KMS-11 (cell line): ENCODE data around the gene DISC1.

Experiments
- H2AFZ ChIP-seq: fragments of 200-600 bp; sonication (generic); 2 replicates; pipeline ENCODE4 v1.6.1; 2016; ENCODE audit warnings: antibody characterized with exemption, mixed run types, low read depth
- H3K27ac ChIP-seq: fragments of 200-600 bp; sonication (generic); 2 replicates; pipeline ENCODE4 v1.6.1; 2016; ENCODE audit warnings: mild to moderate bottlenecking, mixed run types
- H3K27me3 ChIP-seq: fragments of 200-600 bp; sonication (generic); 2 replicates; pipeline ENCODE4 v1.6.1; 2017; ENCODE audit warnings: mild to moderate bottlenecking, low read depth, mixed run types, moderate library complexity; ENCODE audit not compliant: insufficient read depth
- H3K36me3 ChIP-seq: fragments of 200-600 bp; sonication (generic); 2 replicates; pipeline ENCODE4 v1.6.1; 2017; ENCODE audit warnings: mild to moderate bottlenecking, mixed run types; ENCODE audit not compliant: insufficient read depth
- H3K4me1 ChIP-seq: fragments of 200-600 bp; sonication (generic); 2 replicates; pipeline ENCODE4 v1.6.1; 2016; ENCODE audit warnings: mild to moderate bottlenecking, low read depth, mixed run types; ENCODE audit not compliant: poor library complexity, severe bottlenecking
- H3K4me2 ChIP-seq: fragments of 200-600 bp; sonication (generic); 2 replicates; pipeline ENCODE4 v1.7.0; 2016; ENCODE audit warnings: mild to moderate bottlenecking, mixed run types
- H3K4me3 ChIP-seq: fragments of 200-600 bp; sonication (generic); IDR thresholded peaks from 2 replicates; pipeline ENCODE4 v1.6.1; 2017; ENCODE audit warnings: low read depth, low read length, mixed read lengths; ENCODE audit not compliant: insufficient read depth
- H3K79me2 ChIP-seq: fragments of 200-600 bp; sonication (generic); 2 replicates; pipeline ENCODE4 v1.6.1; 2016; ENCODE audit warnings: low read depth, mixed run types; ENCODE audit not compliant: insufficient read depth
- H3K9ac ChIP-seq: fragments of 200-600 bp; sonication (generic); 2 replicates; pipeline ENCODE4 v1.6.1; 2016; ENCODE audit warnings: mild to moderate bottlenecking, mixed run types
- H4K20me1 ChIP-seq: fragments of 200-600 bp; sonication (generic); 2 replicates; pipeline ENCODE4 v1.6.1; 2016; ENCODE audit warnings: mild to moderate bottlenecking, mixed run types; ENCODE audit not compliant: insufficient read depth
- TF ChIP-seq, protein P1 (sequence below): fragments of 200-600 bp; sonication (generic); conservative IDR thresholded peaks from 2 replicates; pipeline ENCODE4 v1.6.1; 2017; ENCODE audit warnings: low read depth, mild to moderate bottlenecking, antibody characterized with exemption, low read length, moderate library complexity, mixed read lengths

The DISC1 gene

DNA sequence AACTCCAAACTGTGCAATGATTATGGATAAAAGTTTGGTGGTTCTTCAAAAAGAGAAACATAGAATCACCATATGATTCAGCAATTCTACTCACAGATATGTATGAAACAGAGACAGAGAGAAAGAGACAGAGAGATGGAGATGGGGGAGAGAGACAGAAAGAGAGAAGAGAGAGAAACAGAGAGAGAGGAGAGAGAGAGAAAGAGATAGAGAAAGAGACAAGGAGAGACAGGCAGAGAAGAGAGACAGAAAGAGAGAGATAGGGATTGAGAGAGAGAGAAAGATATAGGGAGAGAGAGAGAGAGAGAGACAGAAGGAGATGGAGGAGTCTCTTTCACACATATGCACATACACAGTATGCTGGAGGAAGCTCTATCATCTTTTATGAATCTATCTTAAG is 87.8 kb downstream of the DISC1 start:
- Histone ChIP-seq H3K4me1 (no peaks in the 10 kb centered on the region), H3K36me3 (no peaks in the 10 kb centered on the region), H4K20me1 (no peaks in the 10 kb centered on the region), H3K9ac (no peak overlapping the region), H3K27me3 (no peaks in the 10 kb centered on the region), H3K27ac (no peak overlapping the region), H3K4me2 (no peak overlapping the region), H3K79me2 (no peaks in the 10 kb centered on the region), H3K4me3 (no peak overlapping the region), H2AFZ (no peak overlapping the region)
- TF ChIP-seq, protein P1, sequence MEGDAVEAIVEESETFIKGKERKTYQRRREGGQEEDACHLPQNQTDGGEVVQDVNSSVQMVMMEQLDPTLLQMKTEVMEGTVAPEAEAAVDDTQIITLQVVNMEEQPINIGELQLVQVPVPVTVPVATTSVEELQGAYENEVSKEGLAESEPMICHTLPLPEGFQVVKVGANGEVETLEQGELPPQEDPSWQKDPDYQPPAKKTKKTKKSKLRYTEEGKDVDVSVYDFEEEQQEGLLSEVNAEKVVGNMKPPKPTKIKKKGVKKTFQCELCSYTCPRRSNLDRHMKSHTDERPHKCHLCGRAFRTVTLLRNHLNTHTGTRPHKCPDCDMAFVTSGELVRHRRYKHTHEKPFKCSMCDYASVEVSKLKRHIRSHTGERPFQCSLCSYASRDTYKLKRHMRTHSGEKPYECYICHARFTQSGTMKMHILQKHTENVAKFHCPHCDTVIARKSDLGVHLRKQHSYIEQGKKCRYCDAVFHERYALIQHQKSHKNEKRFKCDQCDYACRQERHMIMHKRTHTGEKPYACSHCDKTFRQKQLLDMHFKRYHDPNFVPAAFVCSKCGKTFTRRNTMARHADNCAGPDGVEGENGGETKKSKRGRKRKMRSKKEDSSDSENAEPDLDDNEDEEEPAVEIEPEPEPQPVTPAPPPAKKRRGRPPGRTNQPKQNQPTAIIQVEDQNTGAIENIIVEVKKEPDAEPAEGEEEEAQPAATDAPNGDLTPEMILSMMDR = no peak

DNA sequence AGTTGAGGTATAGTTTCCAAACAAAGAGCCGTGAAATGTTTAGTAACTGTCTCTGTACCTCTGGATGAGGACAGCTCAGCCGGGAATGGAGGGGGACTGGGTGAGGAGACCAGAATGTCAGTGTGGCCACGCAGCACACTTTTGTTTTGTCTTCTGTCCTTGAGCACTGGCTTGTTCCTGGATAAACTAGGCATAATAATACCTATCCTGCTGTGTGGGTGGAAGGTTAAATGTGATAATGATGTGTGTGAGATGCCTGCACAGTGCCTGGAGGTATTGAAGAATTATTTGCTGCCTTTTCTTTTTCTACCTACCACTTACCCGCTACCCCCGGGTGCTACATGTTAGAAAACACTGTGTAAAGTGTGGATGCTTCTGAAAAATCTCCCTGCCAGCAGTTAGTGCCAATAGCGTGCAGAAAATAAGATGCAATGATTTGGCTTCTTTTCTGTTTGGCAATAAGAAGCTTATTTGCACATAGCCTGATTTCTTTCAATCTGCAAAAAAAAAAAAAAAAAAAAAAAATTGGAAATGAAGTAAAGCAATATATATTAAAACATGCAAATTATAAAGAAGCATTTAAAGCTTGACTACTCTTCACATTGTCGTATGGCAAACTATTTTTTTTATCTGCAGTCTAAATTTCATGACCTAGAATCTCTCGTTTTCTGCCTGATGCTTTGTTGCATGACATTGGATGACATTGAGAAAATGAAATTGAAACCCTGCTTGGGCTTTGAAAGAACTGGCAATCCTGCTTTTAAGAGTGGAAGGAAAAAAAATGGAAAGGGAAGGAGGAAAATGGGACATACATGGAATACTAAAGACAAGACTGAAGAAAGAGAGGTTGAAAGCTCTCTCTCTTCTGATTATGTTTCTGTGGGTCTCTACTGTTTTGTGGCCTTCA is 89.5 kb downstream of the DISC1 start:
- no peaks in the 10 kb centered on the region for H3K4me1 ChIP-seq
- H3K4me2 ChIP-seq = no peak overlapping the region
- H3K4me3 ChIP-seq = no peak overlapping the region
- no peak overlapping the region for H3K9ac ChIP-seq
- H3K36me3 ChIP-seq = no peaks in the 10 kb centered on the region
- H3K79me2 ChIP-seq = no peaks in the 10 kb centered on the region
- H2AFZ ChIP-seq = no peak overlapping the region
- H3K27ac ChIP-seq = no peak overlapping the region
- H3K27me3 ChIP-seq = no peaks in the 10 kb centered on the region
- TF ChIP-seq, protein P1 = no peak
- no peaks in the 10 kb centered on the region for H4K20me1 ChIP-seq

DNA sequence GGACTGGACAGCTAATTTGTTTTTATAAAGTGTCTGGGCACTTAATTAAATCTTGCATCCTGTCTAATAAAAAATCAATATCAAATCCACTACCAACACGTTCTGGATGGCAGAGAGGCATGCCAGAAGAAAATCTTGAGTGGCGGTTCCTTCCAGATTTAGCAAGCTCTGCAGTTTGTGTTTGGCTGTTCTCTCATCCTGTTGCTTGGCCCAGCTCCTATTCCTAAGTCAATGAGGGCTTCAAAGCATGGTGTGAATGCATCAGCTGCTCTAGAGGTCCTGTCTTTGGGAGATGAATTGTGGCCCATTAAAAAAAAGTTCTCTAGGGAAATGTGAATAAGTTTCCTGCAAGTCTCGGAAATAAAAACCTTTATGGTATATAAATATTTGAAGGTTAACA is 90.3 kb downstream of the DISC1 start:
- no peaks in the 10 kb centered on the region for H4K20me1 ChIP-seq
- H3K9ac ChIP-seq = no peak overlapping the region
- no peak overlapping the region for H2AFZ ChIP-seq
- no peak overlapping the region for H3K4me3 ChIP-seq
- H3K79me2 ChIP-seq = no peaks in the 10 kb centered on the region
- H3K36me3 ChIP-seq = no peaks in the 10 kb centered on the region
- no peaks in the 10 kb centered on the region for H3K27me3 ChIP-seq
- no peak overlapping the region for H3K4me2 ChIP-seq
- no peaks in the 10 kb centered on the region for H3K4me1 ChIP-seq
- no peak overlapping the region for H3K27ac ChIP-seq
- TF ChIP-seq, protein P1 = no peak

DNA sequence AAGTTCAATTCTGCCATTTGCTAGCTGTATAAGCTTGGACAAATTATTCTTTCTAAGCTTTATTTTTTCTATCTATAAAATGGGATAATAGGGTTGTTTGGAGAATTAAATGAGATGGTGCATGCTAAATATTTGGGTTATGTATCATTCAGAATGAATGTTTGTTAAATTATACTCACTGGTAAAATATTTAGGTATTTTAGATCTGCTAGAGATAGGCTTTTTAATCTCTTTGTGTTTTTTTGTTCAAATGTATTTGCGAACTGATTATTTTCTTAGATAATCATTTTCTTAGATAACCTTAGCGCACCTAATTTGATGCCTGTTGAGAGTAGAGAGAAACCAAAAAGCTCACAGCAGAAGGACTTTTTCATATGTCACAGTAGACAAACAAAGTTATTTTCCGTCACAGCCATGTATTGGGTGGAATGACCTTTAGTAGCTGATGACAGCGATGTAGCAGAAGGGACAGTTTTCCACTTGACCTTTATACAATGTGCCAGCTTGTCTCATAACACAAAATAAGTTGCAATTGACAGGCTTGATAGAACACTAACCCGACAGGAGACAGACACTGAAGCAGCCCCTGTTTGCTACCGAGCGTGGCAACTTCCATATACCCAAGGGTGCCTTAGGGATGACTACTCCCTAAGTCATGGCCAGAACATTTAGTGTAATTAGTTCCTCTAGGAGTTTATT is 93.0 kb downstream of the DISC1 start:
- Histone ChIP-seq H4K20me1 (no peaks in the 10 kb centered on the region), H3K27ac (no peak overlapping the region), H3K36me3 (no peaks in the 10 kb centered on the region), H3K9ac (no peak overlapping the region), H3K4me2 (no peak overlapping the region), H3K4me3 (no peak overlapping the region), H2AFZ (no peak overlapping the region), H3K79me2 (no peaks in the 10 kb centered on the region), H3K27me3 (no peaks in the 10 kb centered on the region), H3K4me1 (no peaks in the 10 kb centered on the region)
- TF ChIP-seq, protein P1 = no peak
